Liver (tissue), 9 donors: ENCODE measurements around the gene IL3. TPM values are rescaled to one million over a fixed set of nuclear protein-coding genes. Genes with fewer than 3 reads are reported as not detected.
A peak's percentile ranks its signal among the peaks of the same experiment; 100 is the strongest.

ENCODE experiments used
- DNase-seq: peaks from one replicate; pipeline ENCODE4 v3.0.0-alpha.2; 2017; ENCODE audit warnings: low spot score
- H3K27ac ChIP-seq, 2 donors: one replicate each; pipeline ENCODE4 v1.7.0; 2013; ENCODE audit warnings: inconsistent platforms in 2 of 2, low read length in 2 of 2, control low read depth in 1 of 2, low read depth in 1 of 2, mild to moderate bottlenecking in 1 of 2
- H3K27me3 ChIP-seq, 4 donors: one replicate each; pipeline versions ENCODE4 v1.6.1 to v1.7.0; 2013; ENCODE audit warnings: low read length in 3 of 4, inconsistent platforms in 1 of 4, mild to moderate bottlenecking in 1 of 4, moderate library complexity in 1 of 4; ENCODE audit not compliant: control insufficient read depth in 4 of 4, insufficient read depth in 4 of 4
- H3K36me3 ChIP-seq, 4 donors: one replicate each; pipeline versions ENCODE4 v1.6.1 to v1.7.0; 2013; ENCODE audit warnings: low read length in 3 of 4, mild to moderate bottlenecking in 3 of 4, low read depth in 1 of 4, moderate library complexity in 1 of 4; ENCODE audit not compliant: control insufficient read depth in 4 of 4, insufficient read depth in 3 of 4
- H3K4me1 ChIP-seq, 4 donors: one replicate each; pipeline versions ENCODE4 v1.6.1 to v1.7.0; 2013; ENCODE audit warnings: low read length in 3 of 4, mild to moderate bottlenecking in 3 of 4, moderate library complexity in 1 of 4; ENCODE audit not compliant: control insufficient read depth in 4 of 4, insufficient read depth in 4 of 4
- H3K4me3 ChIP-seq, 3 donors: one replicate each; pipeline versions ENCODE4 v1.6.1 to v1.7.0; 2013; ENCODE audit warnings: low read length in 3 of 3, control low read depth in 1 of 3, low read depth in 1 of 3, mild to moderate bottlenecking in 1 of 3
- H3K9ac ChIP-seq, 2 donors: one replicate each; pipeline ENCODE4 v1.7.0; 2013; ENCODE audit warnings: low read length in 2 of 2, mild to moderate bottlenecking in 2 of 2, moderate library complexity in 2 of 2, control low read depth in 1 of 2, low read depth in 1 of 2
- H3K9me3 ChIP-seq, 4 donors: one replicate each; pipeline versions ENCODE4 v1.6.1 to v1.7.0; 2013; ENCODE audit warnings: low read length in 3 of 4; ENCODE audit not compliant: control insufficient read depth in 4 of 4
- GABPA ChIP-seq, 2 donors: IDR thresholded peaks in 1 of 2; conservative IDR thresholded peaks in 1 of 2; 2 replicates each; pipeline ENCODE4 v1.6.1; 2016; ENCODE audit warnings: antibody characterized with exemption in 2 of 2, mild to moderate bottlenecking in 1 of 2, moderate library complexity in 1 of 2
- HNF4A ChIP-seq, 2 donors: conservative IDR thresholded peaks; 2 replicates each; pipeline ENCODE4 v1.6.1; 2016; ENCODE audit warnings: antibody characterized with exemption in 2 of 2, mild to moderate bottlenecking in 2 of 2
- HNF4G ChIP-seq: IDR thresholded peaks from 2 replicates; pipeline ENCODE4 v1.6.1; 2016; ENCODE audit warnings: antibody characterized with exemption
- NR2F2 ChIP-seq: IDR thresholded peaks from 2 replicates; pipeline ENCODE4 v1.6.1; 2016; ENCODE audit warnings: antibody characterized with exemption
- RAD21 ChIP-seq, 2 donors: IDR thresholded peaks; 2 replicates each; pipeline ENCODE4 v1.6.1; 2016; ENCODE audit warnings: antibody characterized with exemption in 2 of 2, mild to moderate bottlenecking in 2 of 2
- RXRA ChIP-seq, 2 donors: IDR thresholded peaks; 2 replicates each; pipeline ENCODE4 v1.6.1; 2017 to 2018; ENCODE audit warnings: antibody characterized with exemption in 2 of 2, mild to moderate bottlenecking in 1 of 2
- TAF1 ChIP-seq: conservative IDR thresholded peaks from 2 replicates; pipeline ENCODE4 v1.6.1; 2016; ENCODE audit warnings: antibody characterized with exemption, mild to moderate bottlenecking
- WGBS: extraction: QIAGEN DNeasy Blood & Tissue Kit; methylation state at CpG from one replicate; pipeline ENCODE4 v1.1.7; 2013; 5-methylcytosine and 5-hydroxymethylcytosine counted together
- polyA plus RNA-seq, 2 donors: library from polyadenylated mRNA; stranded (reverse) in 1 of 2; unstranded in 1 of 2; fragments of 200-250 nt in 1 of 2; fragments of >200 nt in 1 of 2; fragmentation: Nextera tagmentation in 1 of 2; extraction: Ambion mirVana in 1 of 2; gene quantifications; one replicate each; pipeline versions ENCODE4 v1.2.1 to v1.2.3, GENCODE V29; 2013 to 2015
- total RNA-seq, 2 donors: library from RNA; depleted of rRNA; stranded (reverse); fragments of >200 nt; gene quantifications; one replicate each; pipeline ENCODE4 v1.2.3, GENCODE V29; 2014
- TF ChIP-seq, protein P1 (sequence below): fragments of 150-350 bp; IDR thresholded peaks from 2 replicates; pipeline ENCODE4 v1.5.1; 2017; ENCODE audit warnings: improper control_type of control experiment, low read depth, low read length; ENCODE audit not compliant: missing input control
- TF ChIP-seq, protein P2 (sequence below): IDR thresholded peaks from 2 replicates; pipeline ENCODE4 v1.6.1; 2016; ENCODE audit warnings: antibody characterized with exemption
- TF ChIP-seq, protein P3 (sequence below): IDR thresholded peaks from 2 replicates; pipeline ENCODE4 v1.6.1; 2016; ENCODE audit warnings: antibody characterized with exemption
- donor health status: healthy.
- donor health status: healthy.
- donor health status: healthy.
- donor health status: healthy.
- donor health status: healthy.

The IL3 gene
- total and polyA plus RNA-seq, 4 donors, result not detected

DNA sequence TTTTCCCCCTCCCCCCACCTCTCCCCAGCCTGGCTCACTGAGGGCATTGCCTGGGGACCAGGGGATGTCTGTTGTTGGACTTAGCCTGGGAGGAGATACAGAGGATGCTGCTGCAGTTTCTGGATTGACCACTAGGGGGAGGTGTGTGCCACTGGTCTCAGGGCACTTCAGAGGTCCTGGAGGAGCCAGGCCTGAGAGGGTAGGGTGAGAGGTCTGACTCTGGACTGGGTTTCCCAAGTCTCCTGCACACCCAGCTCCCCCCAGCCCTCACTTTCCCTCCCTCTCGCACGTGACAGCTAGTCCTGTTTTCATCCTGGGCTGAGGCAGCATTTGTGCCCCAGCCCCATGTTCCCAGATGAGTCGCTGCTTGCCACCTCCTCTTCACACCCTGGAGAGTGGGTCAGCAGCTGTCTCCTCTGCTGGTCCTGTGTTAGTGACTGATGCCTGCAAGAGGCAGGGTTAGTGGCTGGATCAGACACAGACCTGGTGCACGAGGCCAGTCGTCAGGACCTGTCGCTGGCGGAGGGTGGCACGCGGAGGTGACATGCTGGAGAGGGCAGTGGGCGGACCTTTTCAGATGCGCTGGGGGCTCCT, 4.4 kb downstream of the IL3 start:
- H3K27me3 ChIP-seq, result no peaks in the 10 kb centered on the region
- H3K9me3 ChIP-seq, result no peaks in the 10 kb centered on the region
- peaks cover 0 to 2% (median 0%) of the 10 kb centered on the region in 4 donors for H3K4me1 ChIP-seq
- peak; percentile 87 for DNase-seq
- no peak overlapping the region for H3K9ac ChIP-seq
- H3K36me3 ChIP-seq, result no peaks in the 10 kb centered on the region
- H3K4me3 ChIP-seq, result no peak overlapping the region
- WGBS, result 86% methylated on average over 11 of the region's 11 CpGs
- H3K27ac ChIP-seq, result no peak overlapping the region
- no peak for TF ChIP-seq NR2F2
- TF ChIP-seq, protein P1, sequence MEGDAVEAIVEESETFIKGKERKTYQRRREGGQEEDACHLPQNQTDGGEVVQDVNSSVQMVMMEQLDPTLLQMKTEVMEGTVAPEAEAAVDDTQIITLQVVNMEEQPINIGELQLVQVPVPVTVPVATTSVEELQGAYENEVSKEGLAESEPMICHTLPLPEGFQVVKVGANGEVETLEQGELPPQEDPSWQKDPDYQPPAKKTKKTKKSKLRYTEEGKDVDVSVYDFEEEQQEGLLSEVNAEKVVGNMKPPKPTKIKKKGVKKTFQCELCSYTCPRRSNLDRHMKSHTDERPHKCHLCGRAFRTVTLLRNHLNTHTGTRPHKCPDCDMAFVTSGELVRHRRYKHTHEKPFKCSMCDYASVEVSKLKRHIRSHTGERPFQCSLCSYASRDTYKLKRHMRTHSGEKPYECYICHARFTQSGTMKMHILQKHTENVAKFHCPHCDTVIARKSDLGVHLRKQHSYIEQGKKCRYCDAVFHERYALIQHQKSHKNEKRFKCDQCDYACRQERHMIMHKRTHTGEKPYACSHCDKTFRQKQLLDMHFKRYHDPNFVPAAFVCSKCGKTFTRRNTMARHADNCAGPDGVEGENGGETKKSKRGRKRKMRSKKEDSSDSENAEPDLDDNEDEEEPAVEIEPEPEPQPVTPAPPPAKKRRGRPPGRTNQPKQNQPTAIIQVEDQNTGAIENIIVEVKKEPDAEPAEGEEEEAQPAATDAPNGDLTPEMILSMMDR, result peak; percentile 91
- no peak for TF ChIP-seq TAF1
- TF ChIP-seq, protein P2, sequence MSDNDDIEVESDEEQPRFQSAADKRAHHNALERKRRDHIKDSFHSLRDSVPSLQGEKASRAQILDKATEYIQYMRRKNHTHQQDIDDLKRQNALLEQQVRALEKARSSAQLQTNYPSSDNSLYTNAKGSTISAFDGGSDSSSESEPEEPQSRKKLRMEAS, result no peak
- TF ChIP-seq RXRA (IDR thresholded peaks at IDR 0.05), result no peak
- TF ChIP-seq GABPA (IDR thresholded peaks at IDR 0.05 in 1 of 2, conservative IDR thresholded peaks at IDR 0.05 in 1 of 2), result no peak
- peak; percentile 58 to 77 for TF ChIP-seq RAD21 (IDR thresholded peaks at IDR 0.05)
- no peak for TF ChIP-seq HNF4A (conservative IDR thresholded peaks at IDR 0.05)
- TF ChIP-seq, protein P3, sequence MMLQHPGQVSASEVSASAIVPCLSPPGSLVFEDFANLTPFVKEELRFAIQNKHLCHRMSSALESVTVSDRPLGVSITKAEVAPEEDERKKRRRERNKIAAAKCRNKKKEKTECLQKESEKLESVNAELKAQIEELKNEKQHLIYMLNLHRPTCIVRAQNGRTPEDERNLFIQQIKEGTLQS, result no peak
- no peak for TF ChIP-seq HNF4G

DNA sequence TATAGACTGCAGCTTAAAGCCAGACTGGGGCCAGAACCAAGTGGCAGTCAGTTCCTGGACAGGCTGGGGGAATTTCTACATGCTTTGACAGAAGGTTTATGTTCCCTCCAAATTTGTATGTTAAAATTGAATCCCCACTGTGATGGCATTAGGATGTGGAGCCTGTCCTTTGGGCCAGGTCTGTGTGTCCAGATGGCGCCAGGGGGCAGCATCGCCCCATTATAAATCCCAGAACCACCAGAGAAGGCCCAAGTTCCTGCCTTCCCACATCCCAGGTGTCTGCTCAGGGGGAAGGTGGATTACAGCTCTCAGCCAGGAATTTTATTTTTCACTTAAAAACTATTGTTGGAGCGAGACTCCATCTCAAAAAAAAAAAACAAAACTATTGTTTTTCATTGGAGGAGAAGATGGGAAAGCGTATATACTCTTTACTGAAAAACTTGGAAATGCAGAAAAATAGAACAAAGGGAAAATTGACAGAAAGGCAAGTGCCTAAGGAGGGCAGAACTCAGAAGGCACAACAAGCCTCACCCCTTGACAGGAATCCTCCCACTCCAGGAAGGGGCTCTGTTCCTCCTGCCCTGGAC, 5.0 kb downstream of the IL3 start:
- WGBS, result 72% methylated on average over 4 of the region's 4 CpGs
- H3K4me1 ChIP-seq, result peaks cover 0 to 2% (median 0%) of the 10 kb centered on the region in 4 donors
- TF ChIP-seq TAF1, result no peak
- TF ChIP-seq, protein P1, result peak; percentile 38
- TF ChIP-seq RAD21 (IDR thresholded peaks at IDR 0.05), result peak; percentile 52 to 67
- H3K4me3 ChIP-seq, result no peak overlapping the region
- no peaks in the 10 kb centered on the region for H3K9me3 ChIP-seq
- H3K27me3 ChIP-seq, result no peaks in the 10 kb centered on the region
- H3K9ac ChIP-seq, result no peak overlapping the region
- no peak overlapping the region for H3K27ac ChIP-seq
- DNase-seq, result peak; percentile 65
- H3K36me3 ChIP-seq, result no peaks in the 10 kb centered on the region
